HepG2 (cell line): Measurements from ENCODE around the gene OGG1.

Experiments
- ATM ChIP-seq: fragments of 450-650 bp; IDR thresholded peaks from 2 replicates; pipeline ENCODE4 v1.7.1; 2017; ENCODE audit warnings: mild to moderate bottlenecking, borderline replicate concordance
- CEBPB ChIP-seq: IDR thresholded peaks from 2 replicates; pipeline ENCODE4 v1.6.1; 2011; ENCODE audit warnings: low read depth, low read length, improper control_type of control experiment, borderline replicate concordance
- CTCF ChIP-seq: sonication (generic); formaldehyde crosslinking; IDR thresholded peaks from 2 replicates; pipeline ENCODE4 v1.5.0; 2020; ENCODE audit warnings: mild to moderate bottlenecking, missing genetic modification reagents, moderate library complexity
- KLF6 ChIP-seq: IDR thresholded peaks from 2 replicates; pipeline ENCODE4 v1.8.0; 2016; ENCODE audit warnings: missing biosample characterization, missing genetic modification reagents
- MYNN ChIP-seq: sonication (generic); formaldehyde crosslinking; IDR thresholded peaks from 2 replicates; pipeline ENCODE4 v1.4.0; 2020; ENCODE audit warnings: mild to moderate bottlenecking, low read depth, missing genetic modification reagents
- NFE2L2 ChIP-seq: fragments of 150-350 bp; IDR thresholded peaks from 2 replicates; pipeline ENCODE4 v1.6.1; 2014; ENCODE audit warnings: low read length
- ZNF841 ChIP-seq: sonication (generic); formaldehyde crosslinking; IDR thresholded peaks from 2 replicates; pipeline ENCODE4 v1.8.1; 2023; ENCODE audit warnings: missing genetic modification reagents, borderline replicate concordance

DNA sequence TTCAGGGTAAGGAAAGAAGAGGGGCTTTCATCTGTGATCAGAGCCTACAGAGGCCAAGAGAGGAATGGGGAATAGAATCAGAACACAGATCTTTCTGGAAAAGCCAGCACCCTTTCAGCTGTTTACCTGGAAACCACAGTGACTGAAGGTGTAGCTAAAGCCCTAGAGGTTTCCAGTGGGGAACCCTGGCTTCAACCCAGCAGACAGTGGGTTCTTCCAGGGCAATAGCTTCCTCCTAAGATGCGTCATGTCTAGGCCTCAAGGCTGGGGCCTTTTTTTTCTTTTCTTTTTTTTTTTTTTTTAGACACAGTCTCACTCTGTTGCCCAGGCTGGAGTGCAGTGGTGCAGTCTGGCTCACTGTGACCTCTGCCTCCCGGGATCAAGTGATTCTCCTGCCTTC lies 49.2 kb upstream of the OGG1 start:
- no peak for TF ChIP-seq CTCF
- no peak for TF ChIP-seq ZNF841 (CRISPR knock-in tag)
- TF ChIP-seq MYNN (CRISPR knock-in tag), result no peak
- TF ChIP-seq ATM, result no peak
- no peak for TF ChIP-seq CEBPB
- no peak for TF ChIP-seq NFE2L2
- no peak for TF ChIP-seq KLF6 (CRISPR knock-in tag)
